Neural progenitor cell (in vitro differentiated cells): ENCODE data around the gene CNTD1. TPM values are rescaled to one million over a fixed set of nuclear protein-coding genes. Genes with fewer than 3 reads are reported as not detected.

Source experiments
- DNase-seq: peaks from one replicate; pipeline ENCODE4 v3.0.0-alpha.2; 2016; ENCODE audit warnings: low spot score
- H2AFZ ChIP-seq: fragments of 200-600 bp; sonication (generic); replicated peaks from 2 replicates; pipeline ENCODE4 v1.6.1; 2016; ENCODE audit warnings: antibody characterized with exemption
- H3F3A ChIP-seq: fragments of 200-600 bp; sonication (generic); 2 replicates; pipeline ENCODE4 v1.6.1; 2016; ENCODE audit warnings: antibody characterized with exemption, low read depth
- H3K27ac ChIP-seq: fragments of 200-600 bp; sonication (generic); 2 replicates; pipeline ENCODE4 v1.5.1; 2016; ENCODE audit warnings: mild to moderate bottlenecking
- H3K27me3 ChIP-seq: fragments of 200-600 bp; sonication (generic); 2 replicates; pipeline ENCODE4 v1.6.1; 2016; ENCODE audit warnings: mild to moderate bottlenecking, moderate library complexity
- H3K36me3 ChIP-seq: fragments of 200-600 bp; sonication (generic); 2 replicates; pipeline ENCODE4 v1.5.1; 2016
- H3K4me1 ChIP-seq: fragments of 200-600 bp; sonication (generic); 2 replicates; pipeline ENCODE4 v1.6.1; 2016; ENCODE audit warnings: mixed run types
- H3K4me2 ChIP-seq: fragments of 200-600 bp; sonication (generic); 2 replicates; pipeline ENCODE4 v1.6.1; 2016
- H3K4me3 ChIP-seq: fragments of 200-600 bp; sonication (generic); 2 replicates; pipeline ENCODE4 v1.5.1; 2016
- H3K79me2 ChIP-seq: fragments of 200-600 bp; sonication (generic); 2 replicates; pipeline ENCODE4 v1.6.1; 2016; ENCODE audit warnings: low read depth
- H3K9ac ChIP-seq: fragments of 200-600 bp; sonication (generic); 2 replicates; pipeline ENCODE4 v1.6.1; 2016
- H3K9me3 ChIP-seq: fragments of 200-600 bp; sonication (generic); 2 replicates; pipeline ENCODE4 v1.5.1; 2016; ENCODE audit warnings: low read depth
- H4K20me1 ChIP-seq: fragments of 200-600 bp; sonication (generic); 2 replicates; pipeline ENCODE4 v1.6.1; 2016; ENCODE audit warnings: low read depth
- H3K27ac Mint-ChIP-seq: 3 replicates; pipeline ENCODE4 v1.8.0; 2021; ENCODE audit warnings: mixed read lengths
- H3K27me3 Mint-ChIP-seq: 2 replicates; pipeline ENCODE4 v1.8.0; 2022; ENCODE audit warnings: low read depth, mild to moderate bottlenecking, inconsistent platforms, moderate library complexity, mixed read lengths; ENCODE audit not compliant: insufficient read depth
- H3K36me3 Mint-ChIP-seq: 3 replicates; pipeline ENCODE4 v1.8.0; 2021; ENCODE audit warnings: mixed read lengths
- H3K4me1 Mint-ChIP-seq: 3 replicates; pipeline ENCODE4 v1.8.0; 2021; ENCODE audit warnings: mixed read lengths
- H3K4me3 Mint-ChIP-seq: 3 replicates; pipeline ENCODE4 v1.8.0; 2021; ENCODE audit warnings: mild to moderate bottlenecking, moderate library complexity, mixed read lengths
- H3K9me3 Mint-ChIP-seq: 3 replicates; pipeline ENCODE4 v1.8.0; 2020; ENCODE audit warnings: mixed read lengths
- CTCF ChIP-seq: fragments of 200-600 bp; sonication (generic); IDR thresholded peaks from 2 replicates; pipeline ENCODE4 v1.5.1; 2017; ENCODE audit warnings: antibody characterized with exemption, mild to moderate bottlenecking
- EZH2 ChIP-seq: fragments of 200-600 bp; sonication (generic); IDR thresholded peaks from 2 replicates; pipeline ENCODE4 v1.6.1; 2017; ENCODE audit warnings: antibody characterized with exemption, mild to moderate bottlenecking, moderate library complexity
- EZH2phosphoT487 ChIP-seq: fragments of 200-600 bp; sonication (generic); IDR thresholded peaks from 2 replicates; pipeline ENCODE4 v1.6.1; 2017; ENCODE audit warnings: antibody characterized with exemption
- total RNA-seq: library from RNA; depleted of rRNA; stranded (reverse); fragments of >200 nt; gene quantifications from 2 replicates; pipeline ENCODE4 v1.2.3, GENCODE V29; 2015; ENCODE audit warnings: low replicate concordance

CNTD1 gene
- total RNA-seq, 1 donor from 2014 or later: not detected

GRCh38 chr17:42773290-42774035 lies 25.2 kb upstream of the CNTD1 start, which contains the start of gene VPS25:
TSS of gene VPS25 (plus strand) at chr17:42773449. CDS start at chr17:42773476, 27 bp downstream.
- Mint-ChIP-seq H3K4me3 (peak within 1 kb of the TSS; percentile 100), H3K27me3 (peaks cover 5% of the 10 kb centered on the region), H3K36me3 (peaks cover 7% of the 10 kb centered on the region), H3K4me1 (peaks cover 28% of the 10 kb centered on the region), H3K9me3 (no peaks in the 10 kb centered on the region), H3K27ac (peak within 1 kb of the TSS; percentile 99)
- Histone ChIP-seq H2AFZ (peak within 1 kb of the TSS; percentile 90), H3F3A (peaks cover 6% of the 10 kb centered on the region), H3K4me2 (peak within 1 kb of the TSS; percentile 86), H3K4me3 (peak within 1 kb of the TSS; percentile 71), H3K36me3 (no peaks in the 10 kb centered on the region), H3K4me1 (no peaks in the 10 kb centered on the region), H4K20me1 (peaks cover 3% of the 10 kb centered on the region), H3K27ac (no peak within 1 kb of the TSS), H3K27me3 (no peaks in the 10 kb centered on the region), H3K9me3 (no peaks in the 10 kb centered on the region), H3K79me2 (peaks cover 12% of the 10 kb centered on the region), H3K9ac (peak within 1 kb of the TSS; percentile 77)
- DNase-seq: peak; percentile 88
- peak; percentile 28 for TF ChIP-seq CTCF
- TF ChIP-seq EZH2: peak; percentile 40
- TF ChIP-seq EZH2phosphoT487: no peak

DNA sequence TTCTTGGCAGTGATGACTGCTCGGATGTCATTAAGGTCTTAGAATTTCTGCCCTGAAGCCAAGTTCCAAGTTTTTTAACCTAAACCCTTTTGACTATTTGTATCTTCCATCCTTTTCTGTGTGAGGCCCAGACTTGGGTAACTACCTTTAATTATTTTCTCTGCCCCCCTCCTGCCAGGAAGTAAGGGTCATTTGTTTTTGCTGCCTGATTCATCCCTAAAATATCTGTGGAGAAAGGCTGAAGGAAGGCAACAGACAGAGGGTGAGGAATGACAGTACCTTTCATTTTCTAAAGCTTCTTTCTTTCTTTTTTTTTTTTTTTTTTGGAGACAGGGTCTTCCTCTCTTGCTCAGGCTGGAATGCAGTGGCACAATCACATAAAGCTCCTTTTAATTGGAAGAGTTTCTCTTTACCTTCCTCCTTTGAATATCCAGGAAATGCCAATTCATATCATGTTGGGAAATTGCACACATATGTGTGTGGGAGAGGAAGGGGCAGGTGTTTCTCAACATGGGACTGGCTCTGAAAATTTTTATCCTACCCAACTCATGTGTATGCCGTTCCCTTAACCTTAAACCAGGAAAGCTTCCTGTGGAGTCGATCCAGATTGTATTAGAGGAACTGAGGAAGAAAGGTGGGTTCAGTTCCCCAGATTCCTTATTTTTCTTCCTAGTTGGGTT lies 24.5 kb upstream of the CNTD1 start:
- Histone ChIP-seq H3K27ac (no peak overlapping the region), H3K79me2 (peaks cover 12% of the 10 kb centered on the region), H3K27me3 (no peaks in the 10 kb centered on the region), H2AFZ (no peak overlapping the region), H3K36me3 (no peaks in the 10 kb centered on the region), H3K9me3 (no peaks in the 10 kb centered on the region), H3K9ac (peak overlapping the region; percentile 77), H3K4me3 (peak overlapping the region; percentile 71), H3K4me1 (no peaks in the 10 kb centered on the region), H4K20me1 (peaks cover 8% of the 10 kb centered on the region), H3K4me2 (peak overlapping the region; percentile 86), H3F3A (peaks cover 14% of the 10 kb centered on the region)
- TF ChIP-seq EZH2 (no peak), CTCF (no peak), EZH2phosphoT487 (no peak)
- Mint-ChIP-seq H3K4me3 (peak overlapping the region; percentile 100), H3K27me3 (peaks cover 5% of the 10 kb centered on the region), H3K36me3 (peaks cover 8% of the 10 kb centered on the region), H3K4me1 (peaks cover 28% of the 10 kb centered on the region), H3K9me3 (no peaks in the 10 kb centered on the region), H3K27ac (peak overlapping the region; percentile 99)
- no peak for DNase-seq

- peak overlapping the region; percentile 100 for H3K4me3 Mint-ChIP-seq
- H3K9ac ChIP-seq: no peak overlapping the region
- TF ChIP-seq CTCF (no peak), EZH2phosphoT487 (no peak), EZH2 (no peak)
Measured at GRCh38 chr17:42775534-42776098, 23.0 kb upstream of the CNTD1 start.

More at GRCh38 chr17:42775534-42776098, 23.0 kb upstream of the CNTD1 start:
- DNase-seq: no peak
- H3K27me3 ChIP-seq: peaks cover 7% of the 10 kb centered on the region
- no peak overlapping the region for H2AFZ ChIP-seq
- H3K9me3 ChIP-seq: no peaks in the 10 kb centered on the region
- H3K36me3 Mint-ChIP-seq: peaks cover 8% of the 10 kb centered on the region
- no peaks in the 10 kb centered on the region for H3K9me3 Mint-ChIP-seq
- peaks cover 37% of the 10 kb centered on the region for H3K4me1 Mint-ChIP-seq
- no peak overlapping the region for H3K27ac ChIP-seq
- H3K27me3 Mint-ChIP-seq: peaks cover 11% of the 10 kb centered on the region
- H3F3A ChIP-seq: peaks cover 26% of the 10 kb centered on the region
- H4K20me1 ChIP-seq: peaks cover 18% of the 10 kb centered on the region
- no peak overlapping the region for H3K4me3 ChIP-seq
- H3K27ac Mint-ChIP-seq: no peak overlapping the region
- H3K79me2 ChIP-seq: peaks cover 12% of the 10 kb centered on the region
- H3K4me2 ChIP-seq: no peak overlapping the region
- H3K36me3 ChIP-seq: no peaks in the 10 kb centered on the region
- H3K4me1 ChIP-seq: no peaks in the 10 kb centered on the region
